Left lung (tissue), 10 donors: ENCODE data around the gene ANKMY1. TPM values are rescaled to one million over a fixed set of nuclear protein-coding genes. Genes with fewer than 3 reads are reported as not detected.
"Not testable (repeated sequence)": the region's sequence is repeated elsewhere in the genome, so short reads cannot be mapped to it uniquely, and the experiment has no call there.

Experiments
- ATAC-seq: fragments of 200-7000 bp; cut with Tn5 transposase; one replicate; pipeline ENCODE4 v1.9.1; 2020; ENCODE audit warnings: moderate library complexity
- DNase-seq, 4 donors: peaks; one replicate each; pipeline ENCODE4 v3.0.0-alpha.2; 2013 to 2020
- H3K27ac ChIP-seq, 2 donors: fragments of 200-600 bp; sonication (generic) in 1 of 2; one replicate each; pipeline versions ENCODE4 v1.5.0 to v1.8.0; 2020 to 2021
- H3K27me3 ChIP-seq, 2 donors: fragments of 200-600 bp; sonication (generic) in 1 of 2; one replicate each; pipeline versions ENCODE4 v1.5.0 to v1.8.0; 2020 to 2021
- H3K36me3 ChIP-seq, 2 donors: fragments of 200-600 bp; sonication (generic) in 1 of 2; one replicate each; pipeline versions ENCODE4 v1.5.0 to v1.8.0; 2020 to 2021
- H3K4me1 ChIP-seq, 2 donors: fragments of 200-600 bp; one replicate each; pipeline ENCODE4 v1.8.0; 2021
- H3K4me3 ChIP-seq, 2 donors: fragments of 200-600 bp; sonication (generic) in 1 of 2; one replicate each; pipeline versions ENCODE4 v1.5.0 to v1.8.0; 2020 to 2021; ENCODE audit warnings: mild to moderate bottlenecking in 1 of 2
- H3K9me3 ChIP-seq, 2 donors: fragments of 200-600 bp; sonication (generic) in 1 of 2; one replicate each; pipeline versions ENCODE4 v1.5.0 to v1.8.0; 2020 to 2021
- intact Hi-C, 2 donors: fragments of 100-400 bp; cut with DNase I; formaldehyde crosslinking; loops; one replicate each; pipeline versions ENCODE4 v1.11.2 to v1.14.2; 2022
- polyA plus RNA-seq, 6 donors: library from polyadenylated mRNA; unstranded; fragments of 120-200 nt; gene quantifications; one replicate each; pipeline ENCODE4 v1.2.1, GENCODE V29; 2013; ENCODE audit not compliant: insufficient read length in 6 of 6
- total RNA-seq, 2 donors: library from RNA; stranded (reverse); fragmentation: NEBNext Ultra II Directional; extraction: Animal tissue kit (Norgen Biotek cat#: 25700); gene quantifications; one replicate each; pipeline ENCODE4 v1.2.1, GENCODE V29; 2021
- TF ChIP-seq, protein P1 (sequence below), 2 donors: fragments of 200-600 bp; sonication (generic) in 1 of 2; IDR thresholded peaks; one replicate each; pipeline versions ENCODE4 v1.5.0 to v1.8.0; 2021; ENCODE audit warnings: antibody characterized with exemption in 2 of 2
- donor health status: DM: no; HTN: yes; CAD: no.
- donor health status: DM: no; HTN: no; CAD: no.

Gene ANKMY1
- total and polyA plus RNA-seq, 8 donors, result 11.8 to 20.1 (median 15.1) TPM

DNA sequence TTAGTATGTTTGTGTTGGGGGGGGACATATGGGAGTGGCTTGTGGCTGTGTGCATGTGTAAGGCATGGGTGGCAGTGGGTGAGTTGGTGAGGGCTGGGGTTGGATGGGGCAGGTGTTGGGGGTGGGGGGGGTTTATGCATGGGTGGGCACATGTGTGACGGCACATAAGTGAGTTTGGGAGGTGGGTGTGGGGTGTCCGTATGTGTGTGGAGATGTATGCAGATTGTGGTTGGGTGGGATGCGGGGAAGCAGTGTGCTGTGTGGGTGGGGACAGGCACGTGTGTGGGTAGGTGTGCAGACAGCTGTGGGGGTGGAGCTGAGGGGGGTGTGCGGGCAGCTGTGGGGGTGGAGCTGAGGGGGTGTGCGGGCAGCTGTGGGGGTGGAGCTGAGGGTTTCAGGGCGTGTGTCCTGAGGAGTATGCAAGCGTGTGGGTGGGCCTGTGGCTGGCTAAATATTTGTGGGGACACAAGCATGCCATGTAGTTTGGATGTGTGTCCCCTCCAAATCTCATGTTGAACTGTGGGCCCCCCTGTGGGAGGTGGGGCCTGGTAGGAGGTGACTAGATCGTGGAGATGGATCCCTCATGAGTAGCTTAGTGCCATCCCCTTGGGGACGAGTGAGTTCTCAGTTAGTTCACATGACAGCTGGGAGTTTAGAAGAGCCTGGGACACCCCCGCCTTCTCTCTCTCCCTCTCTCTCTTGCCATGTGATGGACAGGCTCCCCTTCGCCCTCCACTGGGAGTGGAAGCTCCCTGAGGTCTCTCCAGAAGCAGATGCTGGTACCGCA, 59.4 kb downstream of the ANKMY1 start:
- intact Hi-C loops, result no loop called here
- Histone ChIP-seq H3K4me3 (no peak overlapping the region), H3K36me3 (peaks cover 0 to 39% of the 10 kb centered on the region in 2 donors), H3K27ac (no peak overlapping the region), H3K4me1 (no peaks in the 10 kb centered on the region), H3K9me3 (peaks cover 0 to 3% of the 10 kb centered on the region in 2 donors), H3K27me3 (no peaks in the 10 kb centered on the region)
- TF ChIP-seq, protein P1, sequence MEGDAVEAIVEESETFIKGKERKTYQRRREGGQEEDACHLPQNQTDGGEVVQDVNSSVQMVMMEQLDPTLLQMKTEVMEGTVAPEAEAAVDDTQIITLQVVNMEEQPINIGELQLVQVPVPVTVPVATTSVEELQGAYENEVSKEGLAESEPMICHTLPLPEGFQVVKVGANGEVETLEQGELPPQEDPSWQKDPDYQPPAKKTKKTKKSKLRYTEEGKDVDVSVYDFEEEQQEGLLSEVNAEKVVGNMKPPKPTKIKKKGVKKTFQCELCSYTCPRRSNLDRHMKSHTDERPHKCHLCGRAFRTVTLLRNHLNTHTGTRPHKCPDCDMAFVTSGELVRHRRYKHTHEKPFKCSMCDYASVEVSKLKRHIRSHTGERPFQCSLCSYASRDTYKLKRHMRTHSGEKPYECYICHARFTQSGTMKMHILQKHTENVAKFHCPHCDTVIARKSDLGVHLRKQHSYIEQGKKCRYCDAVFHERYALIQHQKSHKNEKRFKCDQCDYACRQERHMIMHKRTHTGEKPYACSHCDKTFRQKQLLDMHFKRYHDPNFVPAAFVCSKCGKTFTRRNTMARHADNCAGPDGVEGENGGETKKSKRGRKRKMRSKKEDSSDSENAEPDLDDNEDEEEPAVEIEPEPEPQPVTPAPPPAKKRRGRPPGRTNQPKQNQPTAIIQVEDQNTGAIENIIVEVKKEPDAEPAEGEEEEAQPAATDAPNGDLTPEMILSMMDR (IDR thresholded peaks at IDR 0.05), result no peak
- ATAC-seq (no peak), DNase-seq (no peak)

DNA sequence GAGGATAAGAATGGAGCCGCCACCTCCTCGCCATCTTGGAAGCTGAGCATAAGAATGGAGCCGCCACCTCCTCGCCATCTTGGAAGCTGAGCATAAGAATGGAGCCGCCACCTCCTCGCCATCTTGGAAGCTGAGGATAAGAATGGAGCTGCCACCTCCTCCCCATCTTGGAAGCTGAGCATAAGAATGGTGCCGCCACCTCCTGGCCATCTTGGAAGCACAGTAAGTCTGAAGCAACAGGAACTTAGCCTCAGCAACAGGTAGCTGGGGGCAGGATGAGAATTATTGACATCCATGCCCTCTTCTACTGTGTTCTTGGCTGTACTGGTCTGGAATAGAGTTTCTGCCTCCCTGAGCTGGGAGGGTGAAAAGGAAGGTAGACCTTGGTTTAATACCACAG, 60.7 kb downstream of the ANKMY1 start:
- ATAC-seq, intact Hi-C loops: not testable (repeated sequence)
- H3K36me3 ChIP-seq, result peaks cover 0 to 39% of the 10 kb centered on the region in 2 donors

GRCh38 chr2:240494942-240495341, 62.8 kb downstream of the ANKMY1 start:
- intact Hi-C loops, DNase-seq, H3K27me3 ChIP-seq, H3K4me3 ChIP-seq, H3K27ac ChIP-seq, H3K4me1 ChIP-seq, ATAC-seq: not testable (repeated sequence)
- peaks cover 0 to 23% of the 10 kb centered on the region in 2 donors for H3K9me3 ChIP-seq
- TF ChIP-seq, protein P1 (IDR thresholded peaks at IDR 0.05), result peak in 1 of 2 donors; percentile 16
- H3K36me3 ChIP-seq, result peaks cover 0 to 32% of the 10 kb centered on the region in 2 donors

More for the DNA sequence above, 60.7 kb downstream of the ANKMY1 start:
- H3K4me1 ChIP-seq, H3K4me3 ChIP-seq, H3K27me3 ChIP-seq, H3K9me3 ChIP-seq, H3K27ac ChIP-seq, DNase-seq: not testable (repeated sequence)

- ATAC-seq (no peak), DNase-seq (no peak)
- TF ChIP-seq, protein P1 (IDR thresholded peaks at IDR 0.05), result no peak
- Histone ChIP-seq H3K36me3 (peaks cover 0 to 26% of the 10 kb centered on the region in 2 donors), H3K4me1 (no peaks in the 10 kb centered on the region), H3K9me3 (peaks cover 0 to 29% of the 10 kb centered on the region in 2 donors), H3K4me3 (no peak overlapping the region), H3K27ac (no peak overlapping the region), H3K27me3 (no peaks in the 10 kb centered on the region)
- intact Hi-C loops, result no loop called here
Measured at GRCh38 chr2:240494194-240494793, 63.5 kb downstream of the ANKMY1 start.

DNA sequence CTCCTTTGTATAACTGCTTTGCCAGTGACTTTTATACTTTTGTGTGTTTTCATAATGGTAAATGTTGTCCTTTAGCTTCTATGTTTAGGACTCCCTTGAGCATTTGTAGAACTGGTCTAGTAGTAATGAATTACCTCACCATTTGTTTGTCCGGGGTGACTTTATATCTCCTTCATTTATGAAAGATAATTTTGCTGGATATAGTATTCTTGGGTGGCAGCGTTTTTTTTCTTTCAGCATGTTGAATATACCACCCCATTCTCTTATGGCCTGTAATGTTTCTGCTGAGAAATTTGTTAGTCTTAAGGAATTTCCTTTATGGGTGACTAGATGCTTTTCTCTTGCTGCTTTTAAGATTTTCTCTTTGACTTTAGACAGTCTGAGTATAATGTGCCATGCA, 66.3 kb downstream of the ANKMY1 start:
- DNase-seq, result no peak
- H3K9me3 ChIP-seq, result peaks cover 0 to 56% of the 10 kb centered on the region in 2 donors
- intact Hi-C loops, result no loop called here
- peaks cover 0 to 6% of the 10 kb centered on the region in 2 donors for H3K36me3 ChIP-seq
- no peaks in the 10 kb centered on the region for H3K27me3 ChIP-seq
- no peak overlapping the region for H3K4me3 ChIP-seq
- TF ChIP-seq, protein P1 (IDR thresholded peaks at IDR 0.05), result no peak
- no peak for ATAC-seq
- H3K27ac ChIP-seq, result no peak overlapping the region
- H3K4me1 ChIP-seq, result no peaks in the 10 kb centered on the region
